Measurements from ENCODE around the gene POR.
"Not testable (repeated sequence)": the region's sequence is repeated elsewhere in the genome, so short reads cannot be mapped to it uniquely, and the experiment has no call there.

Gene POR

GRCh38 chr7:75914655-75915415 is at the start of gene POR:
Gene POR, plus strand, starts transcription at chr7:75915155. Its CDS starts 38,847 bp downstream, at chr7:75954002.
- peak; percentile 91 to 94 for DNase-seq

GRCh38 chr7:75866114-75866488 is 48.9 kb upstream of the POR start:
- no peak for DNase-seq

DNA sequence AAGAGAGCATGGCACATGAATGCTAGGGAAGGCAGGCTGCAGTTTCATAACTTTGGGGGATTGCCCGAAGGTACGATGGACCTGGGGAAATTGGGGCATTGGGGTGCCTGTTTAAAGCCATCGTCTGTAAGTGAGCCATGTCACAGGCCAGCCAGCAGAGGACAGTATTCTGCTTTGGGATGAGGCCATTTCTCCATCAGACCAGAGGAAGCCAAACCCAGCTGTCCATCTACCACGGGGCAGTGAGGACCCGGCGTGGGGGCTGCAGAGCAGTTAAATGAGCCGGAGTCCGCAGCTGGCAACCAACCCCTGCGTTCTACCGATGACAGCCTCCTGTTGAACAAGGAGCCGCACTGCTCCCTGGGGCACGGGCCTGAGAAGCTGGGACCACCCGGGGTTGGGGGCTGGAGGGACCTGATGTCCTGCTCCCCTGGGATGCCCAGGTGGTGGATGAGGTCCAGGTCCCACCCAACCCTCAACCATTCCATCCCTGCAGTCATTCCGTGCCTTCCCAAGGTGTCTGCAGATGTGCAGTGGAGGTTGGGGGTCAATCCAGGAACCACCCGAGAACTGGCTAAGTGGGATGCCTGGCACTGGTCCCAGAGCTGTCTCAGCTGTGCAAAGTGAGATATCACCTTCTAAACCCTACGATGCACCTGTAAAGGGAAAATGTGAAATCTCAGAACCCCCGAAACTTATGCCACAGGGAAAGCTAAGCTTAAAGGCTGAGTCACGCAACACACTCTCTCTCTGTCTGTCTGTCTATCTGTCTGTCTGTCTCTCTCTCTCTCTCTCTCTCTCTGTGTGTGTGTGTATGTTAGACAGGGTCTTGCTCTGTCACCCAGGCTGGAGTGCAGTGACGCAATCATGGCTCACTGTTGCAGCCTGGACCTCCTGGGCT is 48.2 kb upstream of the POR start:
- peak; percentile 60 to 71 for DNase-seq

GRCh38 chr7:75867390-75867717 is 47.6 kb upstream of the POR start:
- no peak for DNase-seq

DNA sequence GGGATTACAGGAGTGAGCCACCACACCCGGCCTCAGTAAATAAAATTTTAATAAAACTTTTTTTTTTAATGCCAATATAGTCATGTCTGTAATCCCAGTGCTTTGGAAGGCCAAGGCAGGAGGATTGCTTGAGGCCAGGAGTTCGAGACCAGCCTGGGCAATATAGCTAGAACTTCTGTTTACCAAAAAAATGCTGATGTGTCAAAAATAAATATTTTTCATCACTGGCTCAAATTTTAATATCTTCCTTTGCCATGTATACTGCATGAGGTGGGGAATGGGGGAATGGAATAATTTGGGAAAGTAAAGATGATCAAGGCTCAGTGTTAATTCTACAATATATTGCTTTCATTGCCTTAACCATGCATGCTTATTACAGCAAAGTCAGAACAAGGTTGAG is 46.8 kb upstream of the POR start:
- no peak for DNase-seq

DNA sequence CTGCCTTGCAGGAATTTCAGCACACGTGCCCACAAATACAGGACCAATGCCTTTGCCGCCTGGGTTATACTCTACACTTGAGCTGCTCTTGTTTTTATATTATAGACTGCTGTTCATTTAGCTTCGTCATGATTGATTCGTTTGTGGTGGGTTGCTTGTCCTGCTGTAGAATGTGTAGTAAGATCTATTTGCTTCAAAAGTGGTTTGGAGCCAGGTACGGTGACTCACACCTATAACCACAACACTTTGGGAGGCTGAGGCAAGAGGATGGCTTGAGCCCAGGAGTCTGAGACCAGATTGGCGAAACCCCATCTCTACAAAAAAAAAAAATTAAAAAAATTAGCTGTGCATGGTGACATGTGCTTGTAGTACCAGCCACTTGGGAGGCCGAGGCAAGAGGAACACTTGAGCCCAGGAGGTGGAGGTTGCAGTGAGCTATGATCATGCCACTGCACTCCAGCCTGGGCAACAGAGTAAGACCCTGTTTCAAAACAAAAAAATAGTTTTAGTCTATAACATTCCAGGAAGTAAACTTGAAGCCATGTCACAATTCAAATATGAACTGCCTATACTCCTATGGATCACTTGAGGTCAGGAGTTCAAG is 45.1 kb upstream of the POR start:
- DNase-seq, result no peak

GRCh38 chr7:75870557-75871161 is 44.3 kb upstream of the POR start:
- no peak for DNase-seq

DNA sequence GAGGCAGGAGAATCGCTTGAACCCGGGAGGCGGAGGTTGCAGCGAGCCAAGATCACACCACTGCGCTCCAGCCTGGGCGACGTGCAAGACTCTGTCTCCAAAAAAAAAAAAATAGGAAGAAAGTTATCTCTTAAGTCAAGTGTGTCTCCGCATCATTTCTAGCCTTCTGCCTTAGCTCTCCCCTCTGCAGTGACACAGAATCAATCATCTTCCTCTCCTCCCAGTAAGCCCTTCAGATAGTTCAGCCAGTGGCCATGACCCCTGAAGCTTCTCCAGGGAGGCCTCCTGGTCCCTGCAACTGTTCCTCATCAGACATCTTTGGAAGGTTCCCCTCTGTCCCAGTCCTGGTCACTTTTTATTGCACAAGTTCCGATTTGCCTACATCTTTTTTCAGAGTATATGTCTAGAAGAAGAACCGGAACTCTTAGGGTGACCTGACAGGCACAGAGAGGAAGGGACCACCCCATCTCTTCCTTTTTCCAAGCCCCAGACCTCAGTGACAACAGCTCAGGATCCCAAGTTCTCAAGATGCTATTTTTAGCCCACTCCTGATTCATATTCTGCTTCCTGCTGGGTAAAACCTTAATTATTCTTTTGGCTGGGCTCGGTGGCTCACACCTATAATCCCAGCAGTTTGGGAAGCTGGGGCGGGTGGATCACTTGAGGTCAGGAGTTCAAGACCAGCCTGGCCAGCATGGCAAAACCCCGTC is 42.7 kb upstream of the POR start:
- DNase-seq, result no peak

DNA sequence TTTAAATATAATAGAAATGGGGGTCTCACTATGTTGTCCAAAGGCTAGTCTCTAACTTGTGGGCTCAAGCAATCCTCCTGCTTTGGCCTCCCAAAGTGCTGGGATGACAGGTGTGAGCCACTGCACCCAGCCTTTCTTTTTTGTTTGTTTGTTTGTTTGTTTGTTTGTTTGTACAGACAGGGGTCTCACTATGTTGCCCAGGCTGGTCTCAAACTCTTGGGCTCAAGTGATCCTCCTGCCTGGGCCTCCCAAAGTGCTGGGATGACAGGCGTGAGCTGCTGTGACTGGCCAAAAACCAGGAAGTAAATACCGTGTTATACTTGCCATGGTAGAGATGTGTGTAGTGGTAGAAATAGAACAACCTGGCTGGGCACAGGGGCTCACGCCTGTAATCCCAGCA is 40.8 kb upstream of the POR start:
- not testable (repeated sequence) for DNase-seq

DNA sequence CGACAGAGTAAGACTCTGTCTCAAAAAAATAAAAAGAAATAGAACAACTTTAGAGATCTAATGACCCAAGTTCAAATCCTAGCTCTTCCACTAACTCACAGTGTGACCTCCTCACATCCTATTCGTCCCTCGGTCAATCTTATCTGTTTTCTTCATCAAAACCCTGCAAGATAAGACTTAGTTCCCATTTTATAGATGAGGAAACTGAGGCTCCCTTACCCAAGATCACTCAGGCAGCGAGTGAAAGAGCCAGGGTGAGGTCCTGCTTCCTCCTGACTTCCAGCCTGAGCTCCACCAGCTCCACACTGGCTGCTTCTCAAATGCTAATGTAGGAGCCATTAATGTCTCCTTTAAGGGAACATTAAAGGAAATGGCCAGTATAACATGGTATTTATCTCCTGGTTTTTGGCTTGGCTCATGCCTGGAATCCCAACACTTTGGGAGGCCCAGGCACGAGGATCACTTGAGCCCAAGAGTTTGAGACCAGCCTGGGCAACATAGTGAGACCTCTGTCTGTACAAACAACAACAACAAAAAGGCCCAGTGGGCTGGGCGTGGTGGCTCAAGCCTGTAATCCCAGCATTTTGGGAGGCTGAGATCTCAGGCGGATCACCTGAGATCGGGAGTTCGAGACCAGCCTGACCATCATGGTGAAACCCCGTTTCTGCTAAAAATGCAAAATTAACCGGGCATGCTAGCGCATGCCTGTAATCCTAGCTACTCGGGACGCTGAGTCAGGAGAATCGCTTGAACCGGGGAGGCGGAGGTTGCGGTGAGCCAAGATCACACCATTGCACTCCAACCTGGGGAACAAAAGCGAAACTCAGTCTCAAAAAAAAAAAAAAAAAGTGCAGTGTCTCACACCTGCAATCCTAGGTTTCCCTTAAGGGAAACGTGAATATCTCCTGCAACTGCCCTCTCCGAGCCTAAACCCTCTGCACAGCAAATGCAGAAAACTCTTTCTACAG is 39.6 kb upstream of the POR start:
- no peak for DNase-seq

DNA sequence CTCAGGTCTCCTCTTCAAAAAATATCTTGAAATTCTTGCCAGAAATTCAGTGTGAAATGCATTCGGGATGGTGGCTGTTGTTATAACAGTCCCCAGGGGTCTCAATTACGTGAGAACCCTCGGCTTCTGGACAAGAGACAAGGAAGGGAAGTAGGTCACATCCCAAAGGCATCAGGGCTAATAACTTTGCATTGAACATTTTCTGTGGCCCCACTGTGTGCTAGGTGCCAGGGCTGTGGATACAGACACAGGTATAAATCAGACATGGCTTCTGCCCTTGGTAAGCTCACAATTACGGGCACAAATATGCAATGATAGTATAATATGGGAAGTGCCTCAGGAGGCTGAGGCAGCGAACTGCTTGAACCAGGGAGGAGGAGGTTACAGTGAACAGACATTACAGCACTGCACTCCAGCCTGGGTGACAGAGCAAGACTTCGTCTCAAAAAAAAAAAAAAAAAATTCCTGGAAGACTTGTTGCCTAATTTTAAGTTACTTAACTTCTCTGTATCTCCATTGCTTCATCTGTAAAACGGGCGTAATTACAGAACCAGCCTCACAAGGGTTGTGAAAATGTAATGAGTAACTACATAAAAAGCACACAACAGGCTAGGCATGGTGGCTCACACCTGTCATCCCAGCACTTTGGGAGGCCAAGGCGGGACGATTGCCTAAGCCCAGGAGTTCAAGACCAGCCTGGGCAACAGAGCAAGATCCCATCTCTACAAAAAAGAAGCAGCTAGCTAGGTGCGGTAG is 38.7 kb upstream of the POR start:
- DNase-seq, result no peak

- no peak for DNase-seq
Observed at GRCh38 chr7:75878312-75878768, 36.6 kb upstream of the POR start.

DNA sequence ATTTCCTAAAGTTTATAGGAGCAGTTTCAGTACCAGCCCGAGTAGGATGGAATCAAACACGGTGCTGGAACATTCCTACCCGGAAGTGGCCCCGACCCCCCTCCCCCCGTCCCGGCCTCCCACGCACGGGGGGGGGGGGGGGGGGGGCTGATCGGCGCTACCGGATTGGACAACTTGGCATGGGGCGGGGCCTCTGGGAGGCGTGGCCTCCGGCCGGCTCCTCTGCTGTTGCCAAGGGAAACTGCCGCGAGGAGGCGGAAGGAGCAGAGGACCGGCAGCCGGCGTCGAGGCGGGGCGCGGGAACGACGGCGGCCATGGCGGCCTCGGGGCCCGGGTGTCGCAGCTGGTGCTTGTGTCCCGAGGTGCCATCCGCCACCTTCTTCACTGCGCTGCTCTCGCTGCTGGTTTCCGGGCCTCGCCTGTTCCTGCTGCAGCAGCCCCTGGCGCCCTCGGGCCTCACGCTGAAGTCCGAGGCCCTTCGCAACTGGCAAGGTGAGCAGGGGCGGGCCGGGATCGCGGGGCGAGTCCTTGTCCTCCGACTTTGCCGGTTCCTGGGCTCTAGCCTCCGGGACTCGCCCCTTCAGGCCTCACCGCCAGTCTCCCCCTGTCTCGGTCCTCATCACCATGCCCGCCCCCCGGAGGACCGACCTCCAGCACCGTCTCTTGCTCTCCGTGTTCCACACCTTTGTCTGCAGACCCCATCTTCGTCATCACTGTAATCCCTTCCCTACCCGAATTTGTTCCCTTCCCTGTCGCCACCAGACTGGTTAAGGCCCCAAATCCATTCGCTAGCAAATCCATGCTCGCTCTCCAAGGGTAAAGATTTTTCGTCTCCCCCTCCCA is 36.0 kb upstream of the POR start, which contains the start of gene RHBDD2:
Gene RHBDD2 (plus strand): TSS at position 266 of the 843 bp plus-strand sequence. CDS start 49 bp downstream, at position 315.
- peak; percentile 96 to 97 for DNase-seq

DNA sequence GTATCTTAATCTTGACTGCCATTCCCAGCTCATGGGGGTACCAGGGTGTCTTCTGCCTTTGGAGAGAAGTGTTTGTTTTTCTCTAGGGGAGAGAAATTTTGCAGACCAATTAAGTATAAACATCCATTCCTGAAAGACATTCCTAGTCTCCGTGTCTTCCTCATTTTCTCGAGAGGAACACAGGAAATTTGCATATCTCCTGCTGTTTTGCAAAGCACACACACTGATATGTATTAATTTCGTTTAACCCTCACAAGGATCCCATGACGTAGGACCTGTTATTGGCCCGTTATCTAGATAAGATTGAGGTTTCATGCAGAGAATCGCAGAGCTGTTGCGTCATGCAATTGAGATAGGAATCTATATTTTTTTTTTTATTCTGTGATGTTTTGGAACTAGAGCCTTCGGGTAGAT is 35.2 kb upstream of the POR start:
- DNase-seq, result peak; percentile 9 to 64

GRCh38 chr7:75880242-75880641 is 34.7 kb upstream of the POR start:
- DNase-seq, result no peak

DNA sequence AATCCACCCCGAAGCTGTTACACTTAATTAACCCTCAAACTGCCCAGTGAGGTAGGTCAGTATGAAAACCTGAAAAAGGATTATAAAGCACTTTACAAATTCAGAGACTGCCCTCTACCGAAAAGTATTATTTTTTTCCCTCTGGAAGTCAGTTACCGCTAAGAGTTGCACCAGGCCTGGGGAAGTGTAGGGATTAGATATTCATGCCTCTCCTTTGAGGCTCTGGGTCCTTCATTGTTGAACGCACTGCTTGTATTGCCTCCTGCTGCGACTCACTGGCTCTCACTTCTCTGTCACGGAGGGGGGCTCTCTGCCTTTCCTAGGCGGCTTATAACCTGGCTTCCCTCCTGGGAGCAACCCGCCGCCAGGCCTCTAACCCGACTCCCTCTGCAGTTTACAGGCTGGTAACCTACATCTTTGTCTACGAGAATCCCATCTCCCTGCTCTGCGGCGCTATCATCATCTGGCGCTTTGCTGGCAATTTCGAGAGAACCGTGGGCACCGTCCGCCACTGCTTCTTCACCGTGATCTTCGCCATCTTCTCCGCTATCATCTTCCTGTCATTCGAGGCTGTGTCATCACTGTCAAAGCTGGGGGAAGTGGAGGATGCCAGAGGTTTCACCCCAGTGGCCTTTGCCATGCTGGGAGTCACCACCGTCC is 33.4 kb upstream of the POR start:
- no peak for DNase-seq

DNA sequence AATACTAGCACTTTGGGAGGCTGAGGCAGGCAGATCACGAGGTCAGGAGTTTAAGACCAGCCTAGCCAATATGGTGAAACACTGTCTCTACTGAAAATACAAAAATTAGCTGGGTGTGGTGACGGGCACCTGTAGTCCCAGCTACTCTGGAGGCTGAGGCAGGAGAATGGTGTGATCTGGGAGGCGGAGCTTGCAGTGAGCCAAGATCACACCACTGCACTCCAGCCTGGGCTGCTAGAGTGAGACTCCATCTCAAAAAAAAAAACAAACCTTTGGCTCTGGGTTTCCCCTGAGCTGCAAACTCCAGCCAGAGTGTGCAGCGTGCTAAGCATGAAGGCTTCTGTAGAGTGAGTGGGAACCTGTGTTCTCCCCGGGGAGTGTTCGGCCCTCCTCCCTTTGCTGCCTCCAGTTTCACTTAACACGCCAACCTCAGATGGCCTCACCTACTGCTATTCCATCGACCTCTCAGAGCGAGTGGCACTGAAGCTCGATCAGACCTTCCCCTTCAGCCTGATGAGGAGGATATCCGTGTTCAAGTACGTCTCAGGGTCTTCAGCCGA is 31.6 kb upstream of the POR start:
- DNase-seq, result not testable (repeated sequence)

DNA sequence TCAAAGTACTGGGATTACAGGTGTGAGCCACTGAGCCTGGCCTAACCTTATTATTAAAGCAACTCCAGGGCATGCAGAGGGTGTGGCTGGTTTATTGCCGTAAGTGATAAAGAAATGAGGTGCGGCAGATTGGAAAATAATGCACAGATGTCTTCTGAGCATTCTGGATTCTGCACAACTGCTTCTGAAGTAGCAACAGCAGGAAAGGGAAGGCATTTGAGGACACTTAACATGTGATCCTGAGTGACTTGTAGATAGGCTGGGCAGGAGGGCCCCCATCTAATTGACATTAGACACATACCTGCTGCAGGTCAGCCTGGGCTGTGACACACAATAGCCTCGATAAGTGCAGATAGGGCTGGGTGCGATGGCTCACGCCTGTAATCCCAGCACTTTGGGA is 30.5 kb upstream of the POR start:
- no peak for DNase-seq

GRCh38 chr7:75885036-75885435 is 29.9 kb upstream of the POR start:
- no peak for DNase-seq

All from NCI-H2081 (cell line).